Inflammatory macrophage treated with lipopolysaccharide for 4 hours (primary cell): ENCODE results near the gene ULK3.

Experiments
- DNase-seq: peaks from one replicate; pipeline ENCODE4 v3.0.0-alpha.2; 2020

Gene ULK3

DNA sequence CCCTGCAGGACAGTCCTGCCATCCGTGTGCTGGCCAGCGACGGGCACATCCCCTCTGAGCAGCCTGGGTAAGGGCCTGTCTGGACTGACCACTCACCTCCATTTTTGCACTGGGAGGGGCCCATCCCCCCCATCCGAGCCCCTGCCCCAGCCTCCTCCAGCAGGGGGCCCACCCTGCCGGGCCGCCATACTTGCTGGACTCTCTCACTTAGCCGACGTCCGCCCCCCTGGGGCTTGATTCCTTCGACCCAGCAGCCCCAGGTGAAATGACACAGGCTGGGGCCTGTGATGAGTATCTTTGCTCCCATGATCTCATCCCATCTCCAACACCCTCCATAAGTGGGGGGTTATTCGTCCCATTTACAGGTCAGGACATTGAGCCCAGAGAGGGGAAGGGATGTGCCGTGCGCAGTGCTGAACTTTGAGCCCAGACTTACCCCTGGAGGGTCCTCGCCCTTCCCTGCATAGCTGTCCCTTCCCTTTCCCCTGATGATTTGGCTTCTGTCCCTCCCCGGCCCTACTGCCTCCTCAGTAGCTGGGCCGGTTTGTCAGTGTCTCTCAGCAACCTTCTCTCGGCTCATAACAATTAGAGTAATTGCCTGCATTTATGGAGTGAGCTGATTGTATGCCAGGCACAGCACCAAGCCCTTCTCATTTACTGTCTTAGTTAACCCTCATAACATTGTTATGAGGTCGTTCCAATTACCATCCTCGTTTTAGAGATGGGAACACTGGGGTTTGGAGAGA, 26.2 kb downstream of the ULK3 start:
- no peak for DNase-seq

DNA sequence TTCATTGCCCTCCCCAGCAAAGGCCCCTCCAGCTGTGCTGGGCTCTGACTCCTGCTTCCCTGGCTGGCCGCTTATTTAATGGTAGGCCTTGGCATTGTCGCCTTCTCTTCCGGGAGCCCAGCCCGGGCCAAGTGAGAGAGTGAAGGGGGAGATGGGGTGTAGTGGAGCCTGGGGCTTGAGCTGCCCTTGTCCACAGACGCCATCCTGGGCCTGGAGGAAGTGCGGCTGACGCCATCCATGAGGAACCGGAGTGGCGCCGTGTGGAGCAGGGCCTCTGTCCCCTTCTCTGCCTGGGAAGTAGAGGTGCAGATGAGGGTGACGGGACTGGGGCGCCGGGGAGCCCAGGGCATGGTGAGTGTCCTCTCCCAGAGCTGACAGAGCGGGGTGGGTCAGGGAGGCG, 27.0 kb downstream of the ULK3 start:
- no peak for DNase-seq

DNA sequence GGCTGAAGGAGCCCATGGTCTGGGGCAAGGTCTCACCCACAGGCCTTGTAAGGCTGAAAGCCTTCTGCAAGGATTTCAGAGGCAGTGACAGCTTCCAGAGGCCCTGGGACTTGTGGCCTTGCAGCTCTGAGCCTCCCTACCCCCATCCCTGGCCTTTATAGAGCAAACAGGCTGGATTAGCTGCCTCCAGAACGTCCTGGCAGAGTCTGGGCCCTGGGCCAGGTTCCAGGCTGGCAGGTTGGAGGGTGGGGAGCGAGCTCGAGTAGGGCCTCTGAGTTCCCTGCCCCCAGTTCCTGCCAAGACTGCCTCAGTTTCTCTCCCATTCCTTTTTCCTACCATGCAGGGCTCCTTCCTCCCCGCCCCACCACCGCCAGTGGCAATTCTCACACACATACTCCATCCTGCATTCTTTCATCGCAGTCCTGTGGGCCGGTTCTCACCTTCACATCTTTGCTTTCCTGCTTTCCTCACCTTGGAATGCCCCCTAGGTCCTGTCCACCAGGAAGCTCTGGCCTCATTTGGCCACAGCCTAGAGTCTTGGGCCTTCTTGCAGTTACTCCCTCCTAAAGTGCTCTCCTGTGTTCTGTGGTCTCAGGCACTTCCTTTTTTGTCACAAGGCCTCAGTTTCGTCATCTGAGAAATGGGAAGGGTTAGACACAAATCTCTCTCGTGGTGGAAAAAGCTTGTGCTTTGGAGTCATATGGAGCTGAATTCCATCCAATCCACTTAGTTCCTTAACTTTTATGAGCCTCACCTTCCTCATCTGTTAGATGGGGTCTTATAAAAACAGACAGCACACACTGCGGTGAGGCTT, 27.6 kb downstream of the ULK3 start:
- peak; percentile 62 for DNase-seq

DNA sequence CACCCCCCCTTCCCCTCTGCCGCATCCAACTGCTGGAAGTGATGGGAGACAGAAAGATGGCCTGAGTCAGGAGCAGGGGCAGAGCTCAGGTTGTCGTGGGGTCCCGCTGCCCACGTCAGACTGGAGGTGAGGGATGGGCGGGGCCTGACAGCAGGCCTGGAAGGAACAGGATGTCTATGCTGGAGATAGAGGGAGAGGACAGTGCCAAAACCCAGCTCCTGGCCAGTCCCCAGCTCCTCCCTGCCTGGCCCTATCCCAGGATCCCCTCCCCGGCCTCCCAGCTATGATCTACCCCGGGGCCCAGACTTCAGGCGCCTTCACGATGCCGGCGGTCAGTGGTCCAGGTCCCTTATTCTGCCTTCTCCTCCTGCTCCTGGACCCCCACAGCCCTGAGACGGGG, 30.4 kb downstream of the ULK3 start, which contains the start of gene LMAN1L:
Gene LMAN1L, plus strand, starts transcription at position 303 of the 400 bp plus-strand sequence. Its CDS starts 20 bp downstream, at position 323.
- no peak for DNase-seq

DNA sequence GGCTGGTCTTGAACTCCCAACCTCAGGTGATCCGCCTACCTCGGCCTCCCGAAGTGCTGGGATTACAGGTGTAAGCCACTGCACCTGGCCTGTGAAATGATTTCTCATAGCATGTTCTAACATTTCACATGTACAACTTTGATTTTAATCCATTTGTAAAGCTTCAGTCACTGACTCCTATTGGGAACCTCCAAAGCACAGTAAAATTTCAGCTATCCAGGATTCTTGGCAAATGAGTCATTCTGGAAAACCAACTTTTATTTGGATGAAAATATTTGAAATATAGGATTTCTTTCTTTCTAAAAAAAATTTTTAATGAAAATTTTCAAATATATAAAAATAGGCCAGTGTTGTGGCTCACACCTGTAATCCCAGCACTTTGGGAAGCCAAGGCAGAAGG, 33.0 kb downstream of the ULK3 start:
- DNase-seq = no peak

GRCh38 chr15:74809242-74809641, 33.7 kb downstream of the ULK3 start:
- DNase-seq = no peak

DNA sequence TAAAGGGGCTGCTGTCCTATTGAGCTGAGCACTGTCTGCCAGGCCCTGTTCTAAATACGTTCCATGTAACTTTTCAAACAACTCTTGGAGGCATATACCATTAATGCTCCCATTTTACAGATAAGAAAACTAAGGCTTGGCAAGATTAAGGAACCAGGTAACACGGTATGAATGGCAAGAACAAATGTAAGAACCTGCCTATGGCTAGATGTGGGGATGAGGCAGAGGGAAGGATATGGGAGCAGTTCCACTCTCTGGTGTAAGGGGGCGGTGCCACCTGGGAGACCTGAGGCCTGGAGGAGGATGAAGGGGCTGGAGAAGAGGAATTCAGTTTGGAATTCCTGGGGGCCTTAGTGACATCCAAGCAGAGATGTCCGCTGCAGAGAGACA, 34.1 kb downstream of the ULK3 start:
- DNase-seq = no peak

DNA sequence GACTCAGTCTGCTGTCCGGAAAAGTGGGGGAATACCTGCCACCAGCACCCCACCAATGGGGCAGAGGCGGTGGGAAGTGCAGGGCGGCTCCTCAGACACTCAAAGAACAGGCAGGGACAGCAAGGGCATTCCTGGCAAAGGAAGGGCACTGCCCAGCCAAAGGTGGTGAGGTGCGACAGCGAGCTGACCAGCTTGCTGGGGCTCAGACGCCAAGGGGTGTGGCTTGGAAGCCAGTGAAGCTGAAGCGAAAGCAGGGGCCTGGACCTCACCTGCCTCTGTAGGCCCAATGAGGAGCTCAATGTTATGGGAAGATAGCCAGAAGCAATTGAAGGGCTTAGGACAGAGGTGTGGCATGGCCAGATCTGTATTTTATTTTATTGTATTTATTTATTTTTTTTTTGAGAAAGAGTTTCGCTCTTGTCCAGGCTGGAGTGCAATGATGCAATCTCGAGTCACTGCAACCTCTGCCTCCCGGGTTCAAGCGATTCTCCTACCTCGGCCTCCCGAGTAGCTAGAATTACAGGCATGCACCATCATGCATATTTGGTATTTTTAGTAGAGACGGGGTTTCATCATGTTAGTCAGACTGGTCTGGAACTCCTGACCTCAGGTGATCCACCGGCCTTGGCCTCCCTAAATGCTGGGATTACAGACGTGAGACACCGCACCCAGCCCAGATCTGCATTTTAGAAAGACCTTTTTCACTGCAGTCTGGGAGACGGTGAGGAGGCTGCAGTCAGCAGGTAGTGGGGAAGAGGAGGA, 34.7 kb downstream of the ULK3 start:
- DNase-seq = no peak

DNA sequence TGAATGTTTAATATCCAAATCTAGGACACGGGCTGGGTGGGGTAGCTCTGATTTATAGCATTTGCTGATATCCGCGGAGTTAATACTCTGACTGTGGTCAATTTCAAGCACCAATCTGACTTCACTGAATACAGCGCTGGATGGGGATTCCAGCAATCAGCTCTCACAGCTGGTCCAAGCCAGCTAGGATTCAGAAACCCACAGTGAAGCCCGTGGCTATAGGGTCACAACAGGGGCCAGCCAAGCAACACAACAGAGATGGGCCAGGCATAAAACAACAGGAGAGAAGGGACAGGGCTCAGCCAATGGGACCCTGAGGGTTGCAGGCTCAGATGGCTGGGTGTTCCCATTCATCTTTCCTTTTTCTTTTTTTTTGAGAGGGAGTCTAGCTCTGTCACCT, 35.7 kb downstream of the ULK3 start:
- DNase-seq = no peak

GRCh38 chr15:74804935-74805334, 38.0 kb downstream of the ULK3 start:
- no peak for DNase-seq

- no peak for DNase-seq
These were observed 40.0 kb downstream of the ULK3 start for GRCh38 chr15:74802862-74803447.

- DNase-seq = no peak
These were observed 40.7 kb downstream of the ULK3 start for GRCh38 chr15:74802290-74802689.

GRCh38 chr15:74801311-74801997, 41.5 kb downstream of the ULK3 start:
- no peak for DNase-seq

- peak; percentile 57 for DNase-seq
These were observed 42.3 kb downstream of the ULK3 start for GRCh38 chr15:74800559-74801094.

DNA sequence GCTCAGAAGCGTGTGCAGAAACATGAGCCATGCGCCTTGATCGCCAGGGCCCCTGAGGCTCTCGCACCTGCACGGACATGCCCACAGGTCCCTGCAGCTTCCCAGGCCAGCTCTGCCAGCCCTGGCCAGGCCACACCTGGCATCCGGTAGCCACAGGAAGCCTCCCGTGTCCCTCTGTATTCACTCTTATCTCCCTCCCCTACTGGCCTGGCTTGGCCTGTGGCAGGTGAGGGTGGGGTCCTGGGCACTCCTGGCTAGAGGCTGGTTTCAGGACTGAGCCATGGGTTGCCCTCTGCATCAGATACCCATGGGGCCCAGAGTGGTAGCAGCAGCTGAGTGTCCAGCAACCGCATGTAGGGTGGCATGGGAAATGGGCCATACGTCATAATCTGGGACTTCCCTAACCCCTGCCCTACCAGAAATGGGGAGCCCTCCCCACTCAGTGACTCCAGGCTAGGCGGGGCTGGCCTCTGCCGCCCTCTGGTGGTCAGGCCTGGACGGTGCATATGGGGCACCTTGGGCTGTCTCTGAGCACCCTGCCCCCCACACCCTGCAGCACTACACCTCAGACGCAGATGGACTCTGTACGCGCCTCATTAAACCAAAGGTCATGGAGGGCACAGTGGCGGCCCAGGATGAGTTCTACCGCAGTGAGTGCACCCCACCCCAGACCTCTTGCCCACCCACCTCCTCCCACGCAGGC, 42.9 kb downstream of the ULK3 start:
- DNase-seq = peak; percentile 94

DNA sequence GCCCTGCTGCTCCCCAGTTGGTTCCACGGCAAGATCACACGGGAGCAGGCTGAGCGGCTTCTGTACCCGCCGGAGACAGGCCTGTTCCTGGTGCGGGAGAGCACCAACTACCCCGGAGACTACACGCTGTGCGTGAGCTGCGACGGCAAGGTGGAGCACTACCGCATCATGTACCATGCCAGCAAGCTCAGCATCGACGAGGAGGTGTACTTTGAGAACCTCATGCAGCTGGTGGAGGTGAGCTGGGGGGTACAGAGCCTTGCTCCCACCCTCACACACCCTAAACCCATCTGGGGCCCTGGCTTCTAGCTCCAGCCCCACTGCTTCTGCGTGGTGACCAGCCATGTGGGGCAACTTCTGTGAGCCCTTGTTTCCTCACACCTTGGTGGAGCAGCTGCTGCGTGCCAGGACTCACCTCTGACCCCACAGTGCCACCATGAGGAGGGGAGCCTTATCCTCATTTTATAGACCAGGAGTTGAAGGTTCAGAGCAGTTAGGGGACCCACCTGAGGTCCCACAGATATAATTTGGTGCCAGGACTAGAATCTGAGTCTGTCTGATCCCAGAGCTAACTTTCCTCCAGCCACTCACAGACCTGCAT, 43.6 kb downstream of the ULK3 start:
- no peak for DNase-seq

DNA sequence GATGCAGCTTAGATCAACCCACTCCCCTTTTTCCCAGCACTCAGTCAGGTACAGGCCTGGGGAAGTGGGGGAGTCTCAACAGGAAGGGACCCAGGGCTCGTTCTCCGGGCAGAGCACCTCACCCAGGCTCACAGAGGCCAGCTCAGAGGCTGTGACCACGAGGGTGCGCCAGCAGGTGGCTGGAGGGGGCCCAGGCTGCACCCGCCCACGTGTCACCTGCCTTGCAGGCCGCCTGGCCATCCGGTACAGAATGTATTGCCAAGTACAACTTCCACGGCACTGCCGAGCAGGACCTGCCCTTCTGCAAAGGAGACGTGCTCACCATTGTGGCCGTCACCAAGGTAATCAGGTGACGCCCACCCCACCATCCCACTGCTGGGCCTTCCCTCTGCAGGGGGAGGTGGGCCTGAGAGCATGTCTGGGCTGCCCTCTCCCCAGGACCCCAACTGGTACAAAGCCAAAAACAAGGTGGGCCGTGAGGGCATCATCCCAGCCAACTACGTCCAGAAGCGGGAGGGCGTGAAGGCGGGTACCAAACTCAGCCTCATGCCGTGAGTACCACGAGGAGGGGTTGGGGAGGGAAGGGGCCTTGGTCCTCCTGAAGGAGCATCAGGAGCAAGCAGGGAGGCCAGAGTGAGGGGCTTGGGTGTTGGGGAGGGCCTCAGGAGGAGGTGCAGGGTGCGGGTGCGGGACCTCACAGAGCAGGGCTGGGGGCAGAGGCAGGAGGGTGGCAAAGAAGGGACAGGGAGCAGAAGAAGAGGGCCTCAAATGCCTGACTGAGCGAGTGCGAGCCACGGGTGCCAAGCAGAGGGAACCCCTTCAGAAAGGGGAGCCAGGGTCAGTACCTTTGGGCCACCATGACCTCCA, 44.3 kb downstream of the ULK3 start:
- DNase-seq = no peak

GRCh38 chr15:74795966-74796625, 46.9 kb downstream of the ULK3 start:
- no peak for DNase-seq

DNA sequence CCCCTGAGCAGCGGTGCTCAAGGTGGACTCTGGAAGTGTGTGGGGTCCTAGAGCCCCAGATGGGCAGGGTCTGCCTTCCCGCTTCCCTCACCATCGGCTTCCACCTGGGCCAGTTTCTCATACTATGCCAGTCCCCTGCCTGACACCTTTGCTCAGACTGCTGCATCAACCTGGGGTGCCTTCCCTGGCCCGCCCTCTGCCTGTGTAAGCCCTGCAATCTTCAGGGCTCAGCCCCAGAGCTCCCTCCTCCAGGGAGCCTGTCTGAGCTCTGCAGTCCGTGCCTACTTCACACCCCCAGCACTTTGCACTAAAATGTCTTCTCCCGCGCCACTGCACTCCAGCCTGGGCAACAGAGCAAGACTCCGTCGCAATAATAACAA, 48.0 kb downstream of the ULK3 start:
- DNase-seq = no peak
